ENCODE data around the gene ARNT2.
A peak's percentile ranks its signal among the peaks of the same experiment; 100 is the strongest.

ARNT2 gene

GRCh38 chr15:80471881-80472280 lies 67.7 kb downstream of the ARNT2 start:
- no peaks in the 10 kb centered on the region for H3K36me3 ChIP-seq (ENCODE audit: insufficient read depth, low read length)
- no peak overlapping the region for H3K4me2 ChIP-seq (ENCODE audit: low read length)

GRCh38 chr15:80473286-80474223 lies 69.4 kb downstream of the ARNT2 start:
- H3K4me1 ChIP-seq (ENCODE audit: control insufficient read depth, insufficient read depth, low read length) = peaks cover 16% of the 10 kb centered on the region
- no peak overlapping the region for H3K4me2 ChIP-seq (ENCODE audit: low read length)
- no peak overlapping the region for H3K9ac ChIP-seq (ENCODE audit: low read depth, low read length)
- no peaks in the 10 kb centered on the region for H3K9me3 ChIP-seq (replicated peaks; ENCODE audit: low read length)
- no peaks in the 10 kb centered on the region for H3K27me3 ChIP-seq (ENCODE audit: control insufficient read depth, insufficient read depth, low read length)
- no peak overlapping the region for H3K4me3 ChIP-seq (ENCODE audit: low read length)
- H3K36me3 ChIP-seq (ENCODE audit: insufficient read depth, low read length) = no peaks in the 10 kb centered on the region

More at GRCh38 chr15:80471881-80472280, 67.7 kb downstream of the ARNT2 start:
- peaks cover 7% of the 10 kb centered on the region for H3K4me1 ChIP-seq (ENCODE audit: control insufficient read depth, insufficient read depth, low read length)
- H3K9me3 ChIP-seq (replicated peaks; ENCODE audit: low read length) = no peaks in the 10 kb centered on the region
- H3K9ac ChIP-seq (ENCODE audit: low read depth, low read length) = no peak overlapping the region
- no peak overlapping the region for H3K4me3 ChIP-seq (ENCODE audit: low read length)
- no peaks in the 10 kb centered on the region for H3K27me3 ChIP-seq (ENCODE audit: control insufficient read depth, insufficient read depth, low read length)

GRCh38 chr15:80474224-80475215 lies 70.3 kb downstream of the ARNT2 start:
- Histone ChIP-seq H3K4me3 (ENCODE audit: low read length) (no peak overlapping the region), H3K9ac (ENCODE audit: low read depth, low read length) (peak overlapping the region; percentile 6), H3K4me2 (ENCODE audit: low read length) (no peak overlapping the region), H3K36me3 (ENCODE audit: insufficient read depth, low read length) (no peaks in the 10 kb centered on the region), H3K27me3 (ENCODE audit: control insufficient read depth, insufficient read depth, low read length) (no peaks in the 10 kb centered on the region), H3K4me1 (ENCODE audit: control insufficient read depth, insufficient read depth, low read length) (peaks cover 25% of the 10 kb centered on the region), H3K9me3 (replicated peaks; ENCODE audit: low read length) (no peaks in the 10 kb centered on the region)

- Histone ChIP-seq H3K9me3 (replicated peaks; ENCODE audit: low read length) (no peaks in the 10 kb centered on the region), H3K4me2 (ENCODE audit: low read length) (no peak overlapping the region), H3K9ac (ENCODE audit: low read depth, low read length) (no peak overlapping the region), H3K36me3 (ENCODE audit: insufficient read depth, low read length) (no peaks in the 10 kb centered on the region), H3K27me3 (ENCODE audit: control insufficient read depth, insufficient read depth, low read length) (no peaks in the 10 kb centered on the region), H3K4me1 (ENCODE audit: control insufficient read depth, insufficient read depth, low read length) (peaks cover 36% of the 10 kb centered on the region), H3K4me3 (ENCODE audit: low read length) (no peak overlapping the region)
These were observed 71.4 kb downstream of the ARNT2 start for GRCh38 chr15:80475572-80475971.

- peaks cover 39% of the 10 kb centered on the region for H3K4me1 ChIP-seq (ENCODE audit: control insufficient read depth, insufficient read depth, low read length)
- H3K9ac ChIP-seq (ENCODE audit: low read depth, low read length) = no peak overlapping the region
- H3K9me3 ChIP-seq (replicated peaks; ENCODE audit: low read length) = no peaks in the 10 kb centered on the region
- H3K4me3 ChIP-seq (ENCODE audit: low read length) = no peak overlapping the region
- no peaks in the 10 kb centered on the region for H3K36me3 ChIP-seq (ENCODE audit: insufficient read depth, low read length)
- H3K4me2 ChIP-seq (ENCODE audit: low read length) = no peak overlapping the region
- H3K27me3 ChIP-seq (ENCODE audit: control insufficient read depth, insufficient read depth, low read length) = no peaks in the 10 kb centered on the region
These were observed 71.9 kb downstream of the ARNT2 start for GRCh38 chr15:80476036-80476435.

GRCh38 chr15:80478075-80478474 lies 73.9 kb downstream of the ARNT2 start:
- Histone ChIP-seq H3K9ac (ENCODE audit: low read depth, low read length) (peak overlapping the region; percentile 65), H3K4me3 (ENCODE audit: low read length) (no peak overlapping the region)

GRCh38 chr15:80479191-80479590 lies 75.0 kb downstream of the ARNT2 start:
- Histone ChIP-seq H3K4me1 (ENCODE audit: control insufficient read depth, insufficient read depth, low read length) (peaks cover 45% of the 10 kb centered on the region), H3K4me3 (ENCODE audit: low read length) (no peak overlapping the region), H3K9ac (ENCODE audit: low read depth, low read length) (peak overlapping the region; percentile 67), H3K36me3 (ENCODE audit: insufficient read depth, low read length) (no peaks in the 10 kb centered on the region), H3K27me3 (ENCODE audit: control insufficient read depth, insufficient read depth, low read length) (no peaks in the 10 kb centered on the region), H3K4me2 (ENCODE audit: low read length) (no peak overlapping the region), H3K9me3 (replicated peaks; ENCODE audit: low read length) (no peaks in the 10 kb centered on the region)

More at GRCh38 chr15:80478075-80478474, 73.9 kb downstream of the ARNT2 start:
- no peaks in the 10 kb centered on the region for H3K27me3 ChIP-seq (ENCODE audit: control insufficient read depth, insufficient read depth, low read length)
- no peaks in the 10 kb centered on the region for H3K9me3 ChIP-seq (replicated peaks; ENCODE audit: low read length)
- no peaks in the 10 kb centered on the region for H3K36me3 ChIP-seq (ENCODE audit: insufficient read depth, low read length)
- H3K4me1 ChIP-seq (ENCODE audit: control insufficient read depth, insufficient read depth, low read length) = peaks cover 47% of the 10 kb centered on the region
- no peak overlapping the region for H3K4me2 ChIP-seq (ENCODE audit: low read length)

GRCh38 chr15:80480171-80480811 lies 76.1 kb downstream of the ARNT2 start:
- no peaks in the 10 kb centered on the region for H3K27me3 ChIP-seq (ENCODE audit: control insufficient read depth, insufficient read depth, low read length)
- H3K9ac ChIP-seq (ENCODE audit: low read depth, low read length) = peak overlapping the region; percentile 67
- peaks cover 40% of the 10 kb centered on the region for H3K4me1 ChIP-seq (ENCODE audit: control insufficient read depth, insufficient read depth, low read length)
- peak overlapping the region; percentile 68 for H3K4me2 ChIP-seq (ENCODE audit: low read length)
- no peaks in the 10 kb centered on the region for H3K9me3 ChIP-seq (replicated peaks; ENCODE audit: low read length)
- peak overlapping the region; percentile 54 for H3K4me3 ChIP-seq (ENCODE audit: low read length)
- H3K36me3 ChIP-seq (ENCODE audit: insufficient read depth, low read length) = no peaks in the 10 kb centered on the region

- Histone ChIP-seq H3K36me3 (ENCODE audit: insufficient read depth, low read length) (no peaks in the 10 kb centered on the region), H3K4me1 (ENCODE audit: control insufficient read depth, insufficient read depth, low read length) (peaks cover 40% of the 10 kb centered on the region), H3K9ac (ENCODE audit: low read depth, low read length) (peak overlapping the region; percentile 67), H3K27me3 (ENCODE audit: control insufficient read depth, insufficient read depth, low read length) (no peaks in the 10 kb centered on the region), H3K9me3 (replicated peaks; ENCODE audit: low read length) (no peaks in the 10 kb centered on the region), H3K4me3 (ENCODE audit: low read length) (peak overlapping the region; percentile 54), H3K4me2 (ENCODE audit: low read length) (peak overlapping the region; percentile 68)
These were observed 76.7 kb downstream of the ARNT2 start for GRCh38 chr15:80480909-80481308.

GRCh38 chr15:80482696-80483095 lies 78.5 kb downstream of the ARNT2 start:
- Histone ChIP-seq H3K9me3 (replicated peaks; ENCODE audit: low read length) (no peaks in the 10 kb centered on the region), H3K4me3 (ENCODE audit: low read length) (no peak overlapping the region), H3K4me2 (ENCODE audit: low read length) (no peak overlapping the region), H3K9ac (ENCODE audit: low read depth, low read length) (no peak overlapping the region), H3K36me3 (ENCODE audit: insufficient read depth, low read length) (no peaks in the 10 kb centered on the region), H3K27me3 (ENCODE audit: control insufficient read depth, insufficient read depth, low read length) (no peaks in the 10 kb centered on the region), H3K4me1 (ENCODE audit: control insufficient read depth, insufficient read depth, low read length) (peaks cover 39% of the 10 kb centered on the region)

GRCh38 chr15:80483725-80484161 lies 79.6 kb downstream of the ARNT2 start:
- H3K4me3 ChIP-seq (ENCODE audit: low read length) = no peak overlapping the region

More at GRCh38 chr15:80483725-80484161, 79.6 kb downstream of the ARNT2 start:
- H3K9ac ChIP-seq (ENCODE audit: low read depth, low read length) = no peak overlapping the region
- no peaks in the 10 kb centered on the region for H3K9me3 ChIP-seq (replicated peaks; ENCODE audit: low read length)
- no peaks in the 10 kb centered on the region for H3K36me3 ChIP-seq (ENCODE audit: insufficient read depth, low read length)
- H3K4me2 ChIP-seq (ENCODE audit: low read length) = no peak overlapping the region
- H3K4me1 ChIP-seq (ENCODE audit: control insufficient read depth, insufficient read depth, low read length) = peaks cover 37% of the 10 kb centered on the region
- no peaks in the 10 kb centered on the region for H3K27me3 ChIP-seq (ENCODE audit: control insufficient read depth, insufficient read depth, low read length)

Data from skeletal muscle satellite cell (primary cell).